ENCODE measurements around the gene ZXDC. TPM values are rescaled to one million over a fixed set of nuclear protein-coding genes. Genes with fewer than 3 reads are reported as not detected.

ZXDC gene
- total RNA-seq, 2 donors from 2014 or later: 53.5 to 55.0 TPM

- no peaks in the 10 kb centered on the region for H3K27me3 ChIP-seq (replicated peaks; ENCODE audit: insufficient read depth)
- TF ChIP-seq CTCF (IDR thresholded peaks at IDR 0.05): no peak
- H3K27ac ChIP-seq: no peak overlapping the region
- no peak overlapping the region for H3K4me3 ChIP-seq
- no peak for DNase-seq (ENCODE audit: low spot score)
- H3K9me3 ChIP-seq: peaks cover 6% of the 10 kb centered on the region
- ATAC-seq (ENCODE audit: insufficient number of reproducible peaks, low FRiP score, low read depth): no peak
- no peaks in the 10 kb centered on the region for H3K36me3 ChIP-seq
- H3K4me1 ChIP-seq (ENCODE audit: control insufficient read depth in 1 of 2, low read depth in 2 of 2): no peaks in the 10 kb centered on the region
Measured at GRCh38 chr3:126432361-126433104, 43.2 kb downstream of the ZXDC start.

- no peak for DNase-seq (ENCODE audit: low spot score)
- H3K36me3 ChIP-seq: no peaks in the 10 kb centered on the region
- no peak for ATAC-seq (ENCODE audit: insufficient number of reproducible peaks, low FRiP score, low read depth)
Measured at GRCh38 chr3:126431103-126431534, 44.6 kb downstream of the ZXDC start.

GRCh38 chr3:126424751-126425150 lies 50.9 kb downstream of the ZXDC start:
- H3K27me3 ChIP-seq (replicated peaks; ENCODE audit: insufficient read depth): no peaks in the 10 kb centered on the region
- DNase-seq (ENCODE audit: low spot score): no peak

More at GRCh38 chr3:126431103-126431534, 44.6 kb downstream of the ZXDC start:
- H3K27me3 ChIP-seq (replicated peaks; ENCODE audit: insufficient read depth): no peaks in the 10 kb centered on the region
- no peak for TF ChIP-seq CTCF (IDR thresholded peaks at IDR 0.05)
- peaks cover 15% of the 10 kb centered on the region for H3K9me3 ChIP-seq
- no peak overlapping the region for H3K4me3 ChIP-seq
- no peaks in the 10 kb centered on the region for H3K4me1 ChIP-seq (ENCODE audit: control insufficient read depth in 1 of 2, low read depth in 2 of 2)
- H3K27ac ChIP-seq: no peak overlapping the region

GRCh38 chr3:126424039-126424717 lies 51.5 kb downstream of the ZXDC start:
- TF ChIP-seq CTCF (IDR thresholded peaks at IDR 0.05): no peak
- H3K27me3 ChIP-seq (replicated peaks; ENCODE audit: insufficient read depth): no peaks in the 10 kb centered on the region
- H3K4me1 ChIP-seq (ENCODE audit: control insufficient read depth in 1 of 2, low read depth in 2 of 2): no peaks in the 10 kb centered on the region
- no peaks in the 10 kb centered on the region for H3K36me3 ChIP-seq
- ATAC-seq (ENCODE audit: insufficient number of reproducible peaks, low FRiP score, low read depth) (no peak), DNase-seq (ENCODE audit: low spot score) (no peak)
- no peak overlapping the region for H3K4me3 ChIP-seq
- no peak overlapping the region for H3K27ac ChIP-seq
- H3K9me3 ChIP-seq: peaks cover 12% of the 10 kb centered on the region

More at GRCh38 chr3:126424751-126425150, 50.9 kb downstream of the ZXDC start:
- ATAC-seq (ENCODE audit: insufficient number of reproducible peaks, low FRiP score, low read depth): no peak
- Histone ChIP-seq H3K36me3 (no peaks in the 10 kb centered on the region), H3K9me3 (peaks cover 12% of the 10 kb centered on the region), H3K27ac (no peak overlapping the region), H3K4me3 (no peak overlapping the region), H3K4me1 (ENCODE audit: control insufficient read depth in 1 of 2, low read depth in 2 of 2) (no peaks in the 10 kb centered on the region)
- TF ChIP-seq CTCF (IDR thresholded peaks at IDR 0.05): no peak

- TF ChIP-seq CTCF (IDR thresholded peaks at IDR 0.05): no peak
- no peaks in the 10 kb centered on the region for H3K4me1 ChIP-seq (ENCODE audit: control insufficient read depth in 1 of 2, low read depth in 2 of 2)
- no peak for DNase-seq (ENCODE audit: low spot score)
- no peak for ATAC-seq (ENCODE audit: insufficient number of reproducible peaks, low FRiP score, low read depth)
- H3K36me3 ChIP-seq: no peaks in the 10 kb centered on the region
- peaks cover 12% of the 10 kb centered on the region for H3K9me3 ChIP-seq
- no peak overlapping the region for H3K4me3 ChIP-seq
- H3K27me3 ChIP-seq (replicated peaks; ENCODE audit: insufficient read depth): no peaks in the 10 kb centered on the region
- no peak overlapping the region for H3K27ac ChIP-seq
Measured at GRCh38 chr3:126423191-126424038, 52.3 kb downstream of the ZXDC start.

Measured in thoracic aorta (tissue), 2 donors.